ENCODE results near the gene CBLB.

DNA sequence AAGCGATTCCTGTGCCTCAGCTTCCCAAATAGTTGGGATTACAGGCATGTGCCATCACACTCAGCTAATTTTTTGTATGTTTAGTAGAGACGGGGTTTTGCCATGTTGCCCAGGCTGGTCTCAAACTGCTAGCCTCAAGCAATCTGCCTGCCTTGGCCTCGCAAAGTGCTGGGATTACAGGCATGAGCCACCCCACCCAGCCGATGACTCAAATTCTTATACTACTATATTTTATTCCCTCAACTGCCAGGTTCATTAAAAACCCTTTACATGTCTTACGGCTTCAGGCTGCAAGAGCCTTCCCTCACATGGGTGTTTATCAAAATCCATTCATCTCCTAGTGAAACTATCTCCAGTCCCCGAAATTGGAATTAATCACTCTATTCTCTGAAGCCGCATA lies 63.4 kb downstream of the CBLB start:
- TF ChIP-seq, protein P1, sequence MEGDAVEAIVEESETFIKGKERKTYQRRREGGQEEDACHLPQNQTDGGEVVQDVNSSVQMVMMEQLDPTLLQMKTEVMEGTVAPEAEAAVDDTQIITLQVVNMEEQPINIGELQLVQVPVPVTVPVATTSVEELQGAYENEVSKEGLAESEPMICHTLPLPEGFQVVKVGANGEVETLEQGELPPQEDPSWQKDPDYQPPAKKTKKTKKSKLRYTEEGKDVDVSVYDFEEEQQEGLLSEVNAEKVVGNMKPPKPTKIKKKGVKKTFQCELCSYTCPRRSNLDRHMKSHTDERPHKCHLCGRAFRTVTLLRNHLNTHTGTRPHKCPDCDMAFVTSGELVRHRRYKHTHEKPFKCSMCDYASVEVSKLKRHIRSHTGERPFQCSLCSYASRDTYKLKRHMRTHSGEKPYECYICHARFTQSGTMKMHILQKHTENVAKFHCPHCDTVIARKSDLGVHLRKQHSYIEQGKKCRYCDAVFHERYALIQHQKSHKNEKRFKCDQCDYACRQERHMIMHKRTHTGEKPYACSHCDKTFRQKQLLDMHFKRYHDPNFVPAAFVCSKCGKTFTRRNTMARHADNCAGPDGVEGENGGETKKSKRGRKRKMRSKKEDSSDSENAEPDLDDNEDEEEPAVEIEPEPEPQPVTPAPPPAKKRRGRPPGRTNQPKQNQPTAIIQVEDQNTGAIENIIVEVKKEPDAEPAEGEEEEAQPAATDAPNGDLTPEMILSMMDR (conservative IDR thresholded peaks at IDR 0.05; ENCODE audit: low read depth, low read length): no peak
- TF ChIP-seq EZH2phosphoT487 (IDR thresholded peaks at IDR 0.05; ENCODE audit: borderline replicate concordance, low read length): no peak

All from PC-3 (cell line).